GM21717 (cell line): ENCODE results near the gene HIBCH.
"Not testable (repeated sequence)": the region's sequence is repeated elsewhere in the genome, so short reads cannot be mapped to it uniquely, and the experiment has no call there.

Experiments
- ATAC-seq: cut with Tn5 transposase; IDR thresholded peaks from one replicate; pipeline ENCODE4 v1.9.1; 2021; ENCODE audit warnings: mild to moderate bottlenecking, moderate library complexity; ENCODE audit not compliant: unreplicated experiment

The HIBCH gene

DNA sequence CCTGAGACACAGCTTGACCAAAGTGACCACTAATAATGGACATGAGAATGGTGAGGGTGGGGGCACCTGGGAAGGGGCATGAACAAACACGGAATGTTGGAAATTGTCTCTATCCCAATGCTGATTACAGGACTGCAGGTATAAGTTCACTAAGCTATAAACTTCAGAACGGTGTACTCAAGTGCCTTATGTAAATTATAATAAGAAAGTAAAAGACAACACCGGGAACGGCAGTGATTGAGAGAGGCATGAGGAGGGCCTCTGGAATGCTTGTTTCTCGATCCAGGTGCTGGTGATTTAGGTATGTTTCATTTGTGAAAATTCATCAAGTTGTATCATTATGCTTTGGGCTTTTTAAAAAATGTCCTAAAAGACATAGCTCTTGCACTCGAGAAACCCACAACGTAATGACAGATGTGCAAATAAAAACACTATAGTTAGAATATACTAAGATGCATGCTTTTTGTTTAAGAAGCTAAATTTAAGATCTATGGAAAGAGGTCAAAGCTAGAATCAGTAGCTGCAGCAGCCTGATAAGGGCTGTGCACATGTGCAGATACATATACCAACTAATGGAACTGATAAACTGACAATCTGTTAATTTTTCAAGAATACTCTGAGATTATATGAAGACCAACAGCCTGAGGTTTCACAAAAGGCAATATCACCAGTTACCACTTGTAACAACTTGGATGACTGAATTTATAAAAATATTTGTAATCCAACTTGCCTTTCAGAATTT is 7.6 kb downstream of the HIBCH start:
- ATAC-seq: no peak

DNA sequence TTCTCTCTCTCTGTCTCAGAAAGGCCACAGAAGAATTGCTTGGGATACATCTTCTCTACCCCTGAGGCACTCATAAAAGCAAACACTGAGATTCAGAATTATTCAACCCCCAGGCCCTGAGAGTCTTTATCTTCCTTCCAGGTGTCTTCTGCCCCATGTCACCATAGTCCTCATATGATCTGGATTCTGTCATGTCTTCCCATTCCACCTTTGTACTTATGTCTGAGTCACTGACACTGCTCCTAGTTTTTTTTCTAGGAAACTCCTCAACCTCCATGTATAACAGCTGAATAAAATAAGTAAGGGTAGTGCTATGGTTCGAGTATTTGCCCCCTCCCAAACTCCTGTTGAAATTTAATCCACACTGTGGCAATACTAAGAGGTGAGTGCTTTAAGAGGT is 11.6 kb downstream of the HIBCH start:
- no peak for ATAC-seq

DNA sequence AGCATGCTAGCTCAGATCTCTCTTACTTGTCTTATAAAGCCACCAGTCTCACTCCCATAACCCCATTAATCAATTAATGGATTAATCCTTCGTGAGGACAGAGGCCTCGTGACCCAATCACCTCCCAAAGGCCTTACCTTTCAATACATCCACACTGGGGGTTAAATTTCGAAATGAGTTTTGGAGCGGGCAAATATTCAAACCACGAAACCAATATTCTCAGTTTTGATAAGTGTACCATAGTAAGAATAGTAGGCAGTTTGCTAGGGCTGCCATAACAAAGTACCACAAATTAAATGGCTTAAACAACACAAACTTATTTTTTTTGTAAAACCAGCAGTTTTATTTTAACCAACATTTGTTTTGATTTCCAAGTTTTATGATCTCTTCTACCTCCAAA is 15.2 kb downstream of the HIBCH start:
- ATAC-seq: no peak

DNA sequence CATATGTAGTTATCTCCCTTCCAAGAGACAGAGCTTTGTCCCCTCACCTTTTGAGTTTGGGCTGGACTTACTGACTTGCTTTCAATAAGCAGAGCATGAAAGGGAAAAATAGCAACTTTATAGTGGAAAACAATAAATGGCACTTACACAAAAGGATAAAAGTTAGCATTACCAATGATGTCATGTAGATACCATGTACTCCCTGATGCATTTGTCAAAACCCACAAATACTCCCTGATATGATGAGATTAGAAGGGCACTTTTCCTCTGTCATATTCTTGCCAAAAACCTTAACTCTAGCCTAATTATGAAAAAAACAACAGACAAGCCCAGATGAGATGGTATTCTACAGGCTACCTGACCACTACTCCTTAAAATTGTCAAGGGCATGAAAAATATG is 16.0 kb downstream of the HIBCH start:
- ATAC-seq: no peak

DNA sequence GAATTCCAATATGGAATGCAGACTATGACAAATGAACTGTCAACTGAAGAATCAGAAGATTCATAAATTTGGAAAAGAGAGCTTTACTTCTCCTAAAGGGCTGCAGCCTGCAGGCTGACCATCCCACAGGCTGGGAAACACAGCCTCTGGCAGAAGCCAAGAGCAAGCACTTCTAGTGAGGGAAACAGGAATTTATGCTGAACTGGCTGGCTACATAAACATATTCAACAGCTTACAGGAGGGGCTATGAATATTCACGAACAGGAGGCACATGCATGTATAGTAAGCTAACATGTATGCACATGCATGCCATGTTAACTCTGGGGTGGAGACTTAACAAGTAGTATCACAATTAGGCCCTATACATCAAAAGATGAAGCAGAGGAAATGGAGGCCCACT is 17.6 kb downstream of the HIBCH start:
- no peak for ATAC-seq

DNA sequence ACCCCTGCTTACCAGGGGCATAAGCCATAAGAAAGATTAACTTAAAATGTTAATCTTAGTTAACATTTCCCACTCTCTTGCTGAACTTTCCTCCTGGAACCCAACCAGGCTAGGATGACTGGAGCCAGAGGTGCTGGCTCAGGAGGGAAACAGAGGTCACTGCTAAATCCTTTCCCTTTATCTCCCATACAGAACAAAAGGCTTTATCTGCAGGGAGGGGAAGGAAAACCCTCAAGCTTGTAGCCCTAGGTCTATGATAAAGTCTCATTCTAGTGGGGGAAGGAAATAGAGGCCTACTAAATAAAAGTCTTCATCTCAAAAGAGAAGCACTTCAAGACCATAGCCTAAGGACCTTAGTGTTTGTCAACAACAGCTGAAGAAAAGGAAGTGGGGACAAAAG is 18.6 kb downstream of the HIBCH start:
- no peak for ATAC-seq

DNA sequence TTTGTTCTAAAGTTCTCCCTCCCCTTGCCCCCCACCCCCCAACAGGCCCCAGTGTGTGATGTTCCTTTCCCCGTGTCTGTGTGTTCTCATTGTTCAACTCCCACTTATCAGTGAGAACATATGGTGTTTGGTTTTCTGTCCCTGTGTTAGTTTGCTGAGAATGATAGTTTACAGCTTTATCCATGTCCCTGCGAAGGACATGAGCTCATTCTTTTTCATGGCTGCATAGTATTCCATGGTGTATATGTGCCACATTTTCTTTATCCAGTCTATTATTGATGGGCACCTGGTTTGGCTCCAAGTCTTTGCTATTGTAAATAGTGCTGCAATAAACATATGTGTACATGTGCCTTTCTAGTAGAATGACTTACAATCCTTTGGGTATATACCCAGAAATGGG is 21.7 kb downstream of the HIBCH start:
- not testable (repeated sequence) for ATAC-seq

DNA sequence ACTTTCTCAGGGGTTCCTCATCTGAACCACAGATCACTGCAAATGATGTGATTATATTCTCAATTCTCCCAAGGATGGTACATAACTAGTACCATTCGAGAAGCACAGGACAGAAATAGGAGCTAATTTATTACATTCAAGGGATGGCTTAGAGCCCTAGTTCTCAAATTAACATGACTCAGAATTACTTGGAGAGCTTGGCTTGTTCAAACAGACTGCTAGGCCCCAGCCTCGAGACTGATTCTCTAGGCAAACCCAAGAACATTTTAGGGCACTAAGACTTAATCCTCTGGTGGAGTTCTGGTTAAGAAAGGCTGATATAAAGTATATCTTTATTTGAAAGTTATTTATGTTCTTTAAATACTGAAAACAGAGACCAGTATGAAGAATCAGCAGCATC is 35.8 kb downstream of the HIBCH start:
- no peak for ATAC-seq

DNA sequence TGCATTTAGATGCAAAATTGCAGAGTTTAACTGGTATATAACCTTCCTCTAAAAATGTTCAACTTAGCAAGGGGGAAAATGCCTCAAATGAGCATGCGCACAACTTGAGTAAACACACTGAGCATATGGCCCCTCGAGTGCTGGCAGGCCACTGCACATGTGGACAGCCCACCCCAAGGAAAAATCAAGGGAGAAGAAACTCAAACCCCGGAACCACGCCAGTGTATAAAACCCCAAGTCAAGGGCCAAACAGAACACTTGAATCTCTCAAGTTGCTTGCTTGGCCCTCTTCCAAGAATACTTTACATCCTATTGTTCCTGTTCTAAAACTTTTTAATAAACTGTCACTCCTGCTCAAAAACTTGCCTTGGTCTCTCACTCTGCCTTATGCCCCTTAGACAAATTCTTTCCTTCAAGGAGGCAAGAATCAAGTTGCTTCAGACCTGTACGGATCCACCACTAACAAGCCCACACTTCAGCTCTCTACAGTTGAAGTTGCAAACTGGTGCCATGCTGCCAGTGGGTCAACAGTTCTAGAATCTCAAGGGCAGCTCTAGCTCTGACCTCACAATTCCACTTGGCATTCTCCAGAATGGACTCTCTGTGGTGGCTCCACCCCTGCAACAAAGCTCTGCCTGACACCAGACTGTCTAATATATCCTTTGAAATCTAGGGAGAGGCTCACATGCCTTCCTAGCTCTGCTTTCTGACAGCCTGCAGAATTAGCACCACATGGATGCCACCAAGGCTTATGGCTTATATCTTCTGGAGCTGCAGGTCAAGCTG is 38.9 kb downstream of the HIBCH start:
- ATAC-seq: no peak

DNA sequence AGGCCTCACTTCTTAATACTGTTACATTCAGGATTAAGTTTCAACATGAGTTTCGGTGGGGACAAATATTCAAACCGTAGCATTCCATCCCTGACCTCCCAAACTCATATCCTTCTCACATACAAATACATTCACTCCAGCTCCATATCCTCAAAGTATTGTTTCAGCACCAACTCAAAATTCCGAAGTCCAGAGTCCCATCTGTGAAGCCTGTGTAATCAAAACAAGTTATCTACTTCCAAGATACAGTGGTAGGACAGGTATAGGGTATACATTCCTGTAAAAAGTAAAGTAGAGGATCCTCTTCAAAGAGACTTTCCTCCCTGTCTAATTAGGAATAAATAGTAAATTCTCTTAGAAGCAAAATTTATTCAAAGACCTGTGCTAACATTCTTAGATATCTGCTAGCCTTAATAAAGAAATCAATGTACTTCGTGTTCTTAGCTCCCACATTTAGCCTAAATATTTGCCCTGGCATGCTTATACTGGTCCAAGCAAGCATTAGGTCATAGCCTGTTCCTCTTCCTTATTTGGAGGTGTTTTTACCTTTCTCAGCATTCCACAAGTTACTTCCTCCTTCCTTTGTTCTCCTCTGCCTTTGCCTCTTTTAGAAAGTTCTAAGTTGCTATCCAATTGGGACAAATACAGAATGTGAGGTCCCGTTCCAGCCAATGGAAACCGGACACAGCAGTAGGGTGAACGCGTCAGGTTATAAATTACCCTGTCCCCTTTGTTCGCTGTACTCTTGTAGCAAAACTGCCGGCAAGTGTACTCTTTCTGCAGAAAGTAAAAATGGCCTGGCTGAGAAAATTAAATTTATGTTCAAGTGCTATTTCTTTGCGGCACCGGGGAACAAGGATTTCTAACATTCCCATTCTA is 40.1 kb downstream of the HIBCH start:
- ATAC-seq: not testable (repeated sequence)

DNA sequence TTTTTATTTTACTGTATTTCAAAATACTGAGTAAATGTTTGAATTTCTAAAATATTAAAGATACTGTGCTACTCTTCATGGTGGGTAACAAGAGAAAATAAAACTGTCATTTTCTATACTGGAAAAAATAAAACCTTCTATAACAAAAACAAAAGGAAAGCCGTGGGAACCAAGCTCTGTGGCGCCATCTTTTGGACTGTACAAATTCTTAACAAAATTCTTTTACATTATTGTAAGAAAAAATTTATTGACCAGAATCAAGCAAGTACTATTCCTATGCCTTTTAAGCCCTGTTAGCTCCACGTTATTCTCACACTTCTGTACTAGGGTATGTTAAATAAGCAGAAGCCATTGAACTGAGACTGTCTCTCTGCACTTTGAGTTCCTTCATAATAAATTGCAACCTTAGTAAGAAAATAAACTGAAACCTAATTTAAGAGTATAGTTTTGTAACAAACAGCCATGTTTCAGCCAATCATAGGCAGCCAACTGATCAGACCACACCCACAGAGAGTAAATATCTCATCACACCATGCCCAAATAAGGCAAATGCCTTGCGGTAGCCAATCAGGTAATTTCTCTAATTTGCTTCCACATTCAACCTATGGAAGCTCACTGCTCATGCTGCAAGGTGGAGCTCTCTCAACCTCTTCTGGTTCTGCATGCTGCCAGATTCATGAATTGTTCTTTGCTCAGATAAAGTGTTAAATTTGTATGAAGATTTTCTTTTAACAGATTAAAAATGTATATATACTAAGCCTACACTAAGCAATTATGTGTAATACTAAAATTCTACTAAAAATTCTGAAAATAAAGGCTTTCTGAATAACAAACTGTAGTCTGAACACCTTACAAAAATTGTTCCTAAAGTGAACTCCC is 42.2 kb downstream of the HIBCH start:
- ATAC-seq: no peak

DNA sequence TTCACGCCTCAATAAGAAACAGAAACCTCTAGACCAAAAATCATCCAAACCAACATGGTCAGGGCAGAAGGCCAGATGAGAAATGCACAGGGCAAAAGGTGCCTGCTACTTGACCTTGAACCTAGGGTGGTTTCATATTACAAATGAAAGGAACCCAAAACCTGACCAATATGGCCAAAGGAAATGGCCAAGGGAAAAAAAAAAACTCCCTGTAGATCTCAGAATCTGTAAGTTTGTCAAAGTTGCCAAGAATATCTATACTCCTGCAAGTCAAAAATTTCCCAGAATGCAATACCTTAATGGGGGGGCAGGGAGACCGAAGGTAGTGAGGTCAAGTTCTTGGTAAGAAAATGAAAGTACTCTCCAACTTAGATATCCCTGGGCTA is 47.2 kb downstream of the HIBCH start:
- no peak for ATAC-seq

DNA sequence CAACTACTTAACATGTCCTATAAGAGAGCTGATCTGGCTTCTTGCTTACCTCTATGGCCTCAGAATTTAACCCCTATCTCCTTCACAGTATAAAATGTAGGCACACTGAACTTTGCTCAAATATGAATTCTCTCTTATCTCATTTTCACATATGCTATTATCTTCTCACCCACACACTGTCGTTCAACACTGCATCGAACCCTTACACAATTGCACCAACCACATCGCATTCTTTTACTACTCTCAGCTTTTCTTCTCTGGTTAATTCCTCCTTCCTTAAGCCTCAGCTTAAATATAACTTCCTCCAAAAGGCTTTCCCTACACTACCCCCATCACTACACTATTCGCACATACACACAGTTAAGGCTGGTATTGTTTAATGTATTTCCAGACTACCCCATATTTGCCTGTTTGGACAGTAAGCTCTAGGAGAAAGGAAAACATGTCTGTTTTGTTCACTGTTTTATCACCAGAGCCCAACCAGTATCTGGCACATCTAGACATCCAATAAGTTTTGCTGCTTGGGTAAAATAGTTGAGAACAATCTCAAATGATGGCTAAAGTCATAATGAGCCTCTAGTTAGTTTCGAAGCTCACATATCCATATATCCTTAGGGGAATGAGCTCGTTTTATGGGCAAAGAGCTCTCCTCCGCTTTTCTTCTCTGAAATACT is 47.7 kb downstream of the HIBCH start:
- no peak for ATAC-seq

DNA sequence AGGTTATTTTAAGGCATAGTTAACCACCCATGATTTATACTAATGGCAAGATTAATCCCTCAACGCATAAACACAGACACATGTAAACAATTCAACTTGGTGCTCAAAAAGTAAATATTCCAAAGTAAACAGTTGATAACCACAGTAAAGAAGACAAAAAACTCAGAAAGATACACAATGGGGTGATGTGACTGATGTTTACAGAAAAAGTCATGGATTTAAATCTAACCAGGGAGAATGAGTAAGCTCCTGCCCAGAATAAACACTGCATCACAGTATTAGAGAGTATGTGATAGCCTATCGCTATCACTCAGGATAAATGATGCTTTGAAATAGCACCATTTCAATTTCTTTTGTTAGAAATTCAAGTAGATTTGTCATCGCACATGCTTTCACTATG is 49.3 kb downstream of the HIBCH start:
- no peak for ATAC-seq

DNA sequence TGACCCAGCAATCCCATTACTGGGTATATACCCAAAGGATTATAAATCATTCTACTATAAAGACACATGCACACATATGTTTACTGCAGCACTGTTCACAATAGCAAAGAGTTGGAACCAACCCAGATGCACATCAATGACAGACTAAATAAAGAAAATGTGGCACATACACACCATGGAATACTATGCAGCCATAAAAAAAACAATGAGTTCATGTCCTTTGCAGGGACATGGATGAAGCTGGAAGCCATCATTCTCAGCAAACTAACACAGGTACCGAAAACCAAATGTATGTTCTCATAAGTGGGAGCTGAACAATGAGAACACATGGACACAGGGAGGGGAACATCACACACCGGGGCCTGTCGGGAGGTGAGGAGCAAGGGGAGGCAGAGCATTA is 49.9 kb downstream of the HIBCH start:
- ATAC-seq: not testable (repeated sequence)

DNA sequence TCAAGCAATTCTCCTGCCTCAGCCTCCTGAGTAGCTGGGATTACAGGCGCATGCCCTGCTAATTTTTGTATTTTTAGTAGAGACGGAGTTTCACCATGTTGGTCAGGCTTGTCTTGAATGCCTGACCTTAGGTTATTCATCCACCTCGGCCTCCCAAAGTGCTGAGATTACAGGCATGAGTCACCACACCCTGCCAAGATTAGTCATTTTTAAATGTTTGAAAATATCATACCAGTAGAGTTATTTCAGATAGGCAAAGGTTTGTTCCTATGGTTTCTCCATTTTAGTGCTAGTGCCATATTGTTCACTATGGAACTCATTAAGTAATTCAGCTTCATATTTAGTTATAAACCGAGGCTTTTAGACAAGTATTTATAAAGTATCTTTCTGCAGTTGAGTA is 52.3 kb downstream of the HIBCH start:
- ATAC-seq: no peak

DNA sequence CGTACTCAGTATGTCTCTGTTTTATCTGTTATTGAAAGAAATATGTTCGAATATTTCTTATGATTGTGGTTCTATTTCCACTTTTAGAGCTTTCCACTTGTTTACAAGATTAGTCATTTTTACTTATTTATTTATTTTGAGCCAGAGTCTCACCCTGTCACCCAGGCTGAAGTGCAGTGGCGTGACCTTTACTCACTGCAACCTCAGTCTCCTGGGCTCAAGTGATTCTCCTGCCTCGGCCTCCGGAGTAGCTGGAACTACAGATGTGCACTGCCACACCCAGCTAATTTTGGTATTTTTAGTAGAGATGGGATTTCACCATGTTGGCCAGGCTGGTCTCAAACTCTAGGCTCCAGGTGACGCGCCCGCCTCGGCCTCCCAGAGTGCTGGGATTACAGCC is 53.3 kb downstream of the HIBCH start:
- ATAC-seq: no peak

DNA sequence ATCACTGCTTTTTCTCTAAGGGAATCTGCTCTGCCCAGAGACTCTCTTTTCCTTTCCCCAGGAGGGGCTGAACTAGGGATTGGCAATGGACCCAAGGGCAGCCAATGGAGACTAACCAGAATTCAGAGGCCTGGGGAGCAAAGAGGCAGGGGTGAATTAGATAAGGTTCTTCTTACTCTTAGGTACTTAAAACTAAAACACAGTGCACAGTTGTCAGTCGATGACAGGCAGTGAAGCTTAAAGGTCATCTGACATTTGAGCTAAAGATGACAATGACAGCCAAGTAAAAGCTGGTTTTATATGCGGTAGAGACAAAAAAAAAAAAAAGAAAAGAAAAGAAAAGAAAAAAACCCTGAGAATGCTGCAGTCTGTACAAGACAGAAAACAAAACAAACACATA is 57.8 kb downstream of the HIBCH start:
- no peak for ATAC-seq

DNA sequence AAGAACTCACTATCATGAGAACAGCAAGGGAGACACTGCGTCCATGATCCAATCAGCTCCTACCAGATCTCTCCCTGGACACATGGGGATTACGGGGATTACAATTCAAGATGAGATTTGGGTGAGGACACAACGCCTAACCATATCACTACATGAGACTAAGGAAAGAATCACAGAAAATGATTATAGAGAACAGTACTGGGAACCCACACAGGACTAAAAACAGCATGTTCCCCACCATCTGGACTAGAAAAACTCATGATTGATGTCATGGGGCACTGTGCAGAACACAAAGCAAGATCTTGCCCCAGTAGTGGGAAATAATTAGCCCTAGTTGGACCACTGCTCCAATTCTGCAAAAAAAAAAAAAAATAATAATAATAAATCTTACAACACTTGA is 63.5 kb downstream of the HIBCH start:
- ATAC-seq: no peak

DNA sequence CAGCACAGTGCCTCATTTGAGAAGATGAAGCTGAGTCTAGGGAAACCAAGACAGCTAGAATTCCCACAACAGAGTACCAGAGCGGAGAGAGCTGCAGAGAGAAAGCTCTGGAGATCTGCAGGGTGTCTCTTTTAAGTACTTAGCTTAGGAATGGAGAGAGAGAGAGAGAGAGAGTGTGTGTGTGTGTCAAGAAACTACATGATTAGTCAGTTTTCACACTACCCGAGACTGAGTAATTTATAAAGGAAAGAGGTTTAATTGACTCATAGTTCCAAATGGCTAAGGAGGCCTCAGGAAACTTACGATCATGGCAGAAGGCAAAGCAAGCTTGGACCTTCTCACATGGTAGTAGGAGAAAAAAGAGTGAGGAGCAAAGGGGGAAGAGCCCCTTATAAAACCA is 64.0 kb downstream of the HIBCH start:
- ATAC-seq: no peak
